A673 (cell line): Measurements from ENCODE around the gene ACOT11.

ENCODE experiments used
- CTCF ChIP-seq: fragments of 300-800, 200-600 bp; sonication (generic); conservative IDR thresholded peaks from 2 replicates; pipeline ENCODE4 v1.5.1; 2017; ENCODE audit warnings: low read depth, mild to moderate bottlenecking, antibody characterized with exemption, low read length, moderate library complexity, mixed read lengths
- EZH2 ChIP-seq: fragments of 200-600 bp; sonication (generic); IDR thresholded peaks from 2 replicates; pipeline ENCODE4 v1.6.1; 2017; ENCODE audit warnings: borderline replicate concordance, low read depth, mild to moderate bottlenecking, mixed read lengths, antibody characterized with exemption, low read length; ENCODE audit not compliant: poor library complexity, severe bottlenecking

DNA sequence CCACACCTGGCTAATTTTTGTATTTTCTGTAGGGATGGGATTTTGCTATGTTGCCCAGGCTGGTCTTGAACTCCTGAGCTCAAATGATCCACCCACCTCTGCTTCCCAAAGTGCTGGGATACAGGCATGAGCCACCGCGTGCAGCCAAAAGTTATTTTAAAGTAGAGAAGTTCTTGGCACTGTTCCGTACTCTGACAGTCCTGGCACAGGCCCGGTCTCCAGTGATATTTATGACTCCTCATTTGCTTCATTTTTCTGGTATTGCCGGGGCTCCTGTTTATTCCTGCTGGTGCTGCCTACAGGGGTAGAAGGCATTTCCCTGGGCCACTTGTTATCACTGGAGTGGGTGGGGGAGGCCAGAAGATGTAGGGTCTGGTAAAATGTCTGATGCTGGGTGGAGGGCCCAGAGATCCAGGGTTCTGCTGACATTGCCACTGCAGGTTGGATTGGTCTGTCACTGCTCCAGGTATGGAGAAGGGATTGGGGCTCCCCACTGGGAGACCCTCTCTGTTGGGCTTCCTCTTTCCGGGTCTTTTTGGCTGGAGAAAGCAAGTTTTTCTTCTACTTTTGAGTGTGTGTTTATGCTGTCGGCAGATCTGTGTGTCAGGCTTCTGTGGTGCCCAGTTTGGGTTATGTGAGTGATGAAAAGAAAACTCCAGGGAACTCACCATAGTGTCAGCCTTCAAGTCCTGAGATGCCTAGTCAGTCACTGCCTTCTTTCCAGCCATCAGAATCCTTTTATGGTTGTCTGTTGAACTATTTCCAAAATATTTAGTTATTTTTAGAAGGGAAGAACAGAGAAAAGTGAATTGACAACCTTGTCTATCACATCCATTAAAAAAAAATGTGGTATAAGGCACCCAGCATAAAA is 98.0 kb downstream of the ACOT11 start:
- TF ChIP-seq CTCF, result no peak
- TF ChIP-seq EZH2, result no peak
